HepG2 (cell line): Measurements from ENCODE around the gene DDX43. TPM values are rescaled to one million over a fixed set of nuclear protein-coding genes. Genes with fewer than 3 reads are reported as not detected.

Experiments
- ATAC-seq: fragments of 200-7000 bp; cut with Tn5 transposase; 3 replicates; pipeline ENCODE4 v1.9.1; 2020; ENCODE audit warnings: mild to moderate bottlenecking, moderate library complexity
- BruUV-seq: library from RNA; stranded (reverse); fragments of 400-500 nt; replicated peaks from 2 replicates; lab custom pipeline; 2021; lab: Mats Ljungman, UMichigan
- CTCF ChIA-PET: fragments of 300-600 bp; formaldehyde crosslinking; extraction: SDS; loops from one replicate; lab custom pipeline; 2021; ENCODE audit warnings: low total read pairs, inconsistent platforms, low intra/inter-chr PET ratio; lab: Yijun Ruan, JAX
- POLR2A ChIA-PET: fragments of 350-600 bp; sonication (Branson Sonifier 250); formaldehyde crosslinking; loops from one replicate; lab custom pipeline; 2020; ENCODE audit warnings: antibody characterized with exemption, inconsistent platforms; lab: Yijun Ruan, JAX
- DNase-seq: peaks from one replicate; pipeline ENCODE4 v3.0.0-alpha.2; 2015; ENCODE audit warnings: low spot score
- FAIRE-seq: peaks from 3 replicates; lab custom pipeline; 2011; peaks lifted over from hg19 to GRCh38; lab: Jason Lieb, UNC
- H2AFZ ChIP-seq: one replicate; pipeline ENCODE4 v1.6.1; 2011; ENCODE audit warnings: low read length, inconsistent platforms
- H3K27ac ChIP-seq: fragments of 300-600 bp; 3 replicates; pipeline ENCODE4 v1.8.0; 2011; ENCODE audit warnings: mixed run types, mild to moderate bottlenecking, mixed read lengths, low read length, inconsistent platforms; ENCODE audit not compliant: insufficient read depth; ENCODE audit errors: extremely low read length
- H3K27me3 ChIP-seq, 2 experiments: fragments of 200-600 bp in 1 of 2; 2 replicates in 1 of 2; 3 replicates in 1 of 2; pipeline versions ENCODE4 v1.6.0 to v1.8.0; 2011; ENCODE audit warnings: low read length in 2 of 2, mild to moderate bottlenecking in 2 of 2, moderate library complexity in 2 of 2, inconsistent platforms in 1 of 2; ENCODE audit not compliant: insufficient read depth in 2 of 2, control insufficient read depth in 1 of 2
- H3K36me3 ChIP-seq, 2 experiments: fragments of 200-600 bp in 1 of 2; replicated peaks in 1 of 2; 2 replicates in 1 of 2; 3 replicates in 1 of 2; pipeline versions ENCODE4 v1.5.1 to v1.8.0; 2011; ENCODE audit warnings: low read length in 2 of 2, inconsistent platforms in 1 of 2; ENCODE audit not compliant: insufficient read depth in 2 of 2, control insufficient read depth in 1 of 2
- H3K4me1 ChIP-seq: 2 replicates; pipeline ENCODE4 v1.5.1; 2012; ENCODE audit warnings: low read length, inconsistent platforms; ENCODE audit not compliant: insufficient read depth
- H3K4me2 ChIP-seq: 2 replicates; pipeline ENCODE4 v1.6.0; 2011; ENCODE audit warnings: low read depth, low read length, inconsistent platforms
- H3K4me3 ChIP-seq, 3 experiments: fragments of 200-600 bp in 1 of 3; sonication (generic), shearing (Covaris generic) in 1 of 3; replicated peaks in 1 of 3; 2 replicates each; pipeline ENCODE4 v1.5.1; 2011 to 2016; ENCODE audit warnings: low read length in 3 of 3, inconsistent platforms in 2 of 3, low read depth in 2 of 3, mild to moderate bottlenecking in 2 of 3, control low read depth in 1 of 3, mixed read lengths in 1 of 3; ENCODE audit not compliant: insufficient read depth in 1 of 3
- H3K79me2 ChIP-seq: one replicate; pipeline ENCODE4 v1.6.1; 2011; ENCODE audit warnings: low read length, inconsistent platforms; ENCODE audit not compliant: insufficient read depth
- H3K9ac ChIP-seq: 2 replicates; pipeline ENCODE4 v1.6.0; 2011; ENCODE audit warnings: mild to moderate bottlenecking, low read depth, low read length, inconsistent platforms; ENCODE audit not compliant: insufficient read depth
- H3K9me3 ChIP-seq: 2 replicates; pipeline ENCODE4 v1.5.1; 2012; ENCODE audit warnings: mild to moderate bottlenecking, low read length
- H4K20me1 ChIP-seq: 2 replicates; pipeline ENCODE4 v1.6.0; 2011; ENCODE audit warnings: inconsistent platforms, mild to moderate bottlenecking, low read length, moderate library complexity; ENCODE audit not compliant: insufficient read depth
- DMAP1 ChIP-seq: IDR thresholded peaks from 2 replicates; pipeline ENCODE4 v1.6.1; 2016
- HIVEP1 ChIP-seq: sonication (generic); formaldehyde crosslinking; IDR thresholded peaks from 2 replicates; pipeline ENCODE4 v1.4.0; 2020; ENCODE audit warnings: mild to moderate bottlenecking, missing genetic modification reagents
- NCOA2 ChIP-seq: sonication (generic); formaldehyde crosslinking; IDR thresholded peaks from 2 replicates; pipeline ENCODE4 v1.8.0; 2022; ENCODE audit warnings: inconsistent platforms
- SALL2 ChIP-seq: sonication (generic); formaldehyde crosslinking; IDR thresholded peaks from 2 replicates; pipeline ENCODE4 v1.8.1; 2023; ENCODE audit warnings: mild to moderate bottlenecking, missing genetic modification reagents, inconsistent platforms
- SP2 ChIP-seq: sonication (generic); formaldehyde crosslinking; IDR thresholded peaks from 2 replicates; pipeline ENCODE4 v1.5.1; 2020; ENCODE audit warnings: mild to moderate bottlenecking, missing genetic modification reagents
- TAF15 ChIP-seq: fragments of 200-400 bp; formaldehyde crosslinking; IDR thresholded peaks from one replicate; pipeline ENCODE4 v1.6.1; 2018; ENCODE audit warnings: mild to moderate bottlenecking, low read depth, low read length; ENCODE audit not compliant: poor library complexity, severe bottlenecking
- XBP1 ChIP-seq: sonication (generic); formaldehyde crosslinking; IDR thresholded peaks from 2 replicates; pipeline ENCODE4 v1.5.0; 2020; ENCODE audit warnings: missing genetic modification reagents
- ZFP41 ChIP-seq: sonication (generic); formaldehyde crosslinking; IDR thresholded peaks from 2 replicates; pipeline ENCODE4 v1.4.0; 2020; ENCODE audit warnings: mild to moderate bottlenecking, missing genetic modification reagents, borderline replicate concordance
- ZNF337 ChIP-seq: sonication (generic); formaldehyde crosslinking; IDR thresholded peaks from 2 replicates; pipeline ENCODE4 v1.5.1; 2020; ENCODE audit warnings: missing genetic modification reagents, low read depth, mild to moderate bottlenecking, borderline replicate concordance
- ZNF33B ChIP-seq: sonication (generic); formaldehyde crosslinking; IDR thresholded peaks from 2 replicates; pipeline ENCODE4 v1.5.1; 2020; ENCODE audit warnings: mild to moderate bottlenecking, missing genetic modification reagents
- WGBS: methylation state at CpG from one replicate; pipeline ENCODE4 v1.1.6; 2017; ENCODE audit warnings: low lambda C conversion rate; 5-methylcytosine and 5-hydroxymethylcytosine counted together
- in situ Hi-C: cut with HindIII; loops from 2 replicates; pipeline ENCODE4 v1.10.0; 2017; ENCODE audit warnings: low pct_unique_long_range_greater_than_20kb; ENCODE audit not compliant: extremely low pct_ligation_motif_present
- intact Hi-C: fragments of 100-400 bp; cut with micrococcal nuclease; formaldehyde crosslinking; loops from one replicate; pipeline ENCODE4 v1.10.0; 2022; ENCODE audit not compliant: unreplicated experiment
- polyA plus RNA-seq, 8 experiments: library from polyadenylated mRNA; depleted of rRNA in 3 of 8; stranded (reverse) in 7 of 8; unstranded in 1 of 8; fragments of >200 nt; fragmentation: Illumina TruSeq in 4 of 8; extraction: Trizol in 4 of 8; gene quantifications; 2 replicates each; pipeline versions ENCODE4 v1.2.1 to v1.2.3, GENCODE V29; 2011 to 2016; ENCODE audit warnings: low read depth in 4 of 8, missing spikeins in 1 of 8, mixed read lengths in 1 of 8; ENCODE audit not compliant: insufficient read depth in 1 of 8
- total RNA-seq, 5 experiments: library from RNA; depleted of rRNA; stranded (reverse); fragments of >200 nt; fragmentation: Illumina TruSeq; extraction: Trizol; gene quantifications; 2 replicates each; pipeline ENCODE4 v1.2.3, GENCODE V29; 2016; ENCODE audit warnings: low read depth in 1 of 5
- TF ChIP-seq, protein P1 (sequence below): sonication (generic); formaldehyde crosslinking; IDR thresholded peaks from 2 replicates; pipeline ENCODE4 v1.9.0; 2022; ENCODE audit warnings: missing genetic modification reagents, mild to moderate bottlenecking, borderline replicate concordance
- TF ChIP-seq, protein P2 (sequence below): IDR thresholded peaks from 2 replicates; pipeline ENCODE4 v1.6.1; 2012; ENCODE audit warnings: low read depth, low read length, improper control_type of control experiment

Gene DDX43
- total and polyA plus RNA-seq, 2 of the 13 experiments (the other 11 are each of a cell fraction or from before 2014, with no cell fraction given): not detected

DNA sequence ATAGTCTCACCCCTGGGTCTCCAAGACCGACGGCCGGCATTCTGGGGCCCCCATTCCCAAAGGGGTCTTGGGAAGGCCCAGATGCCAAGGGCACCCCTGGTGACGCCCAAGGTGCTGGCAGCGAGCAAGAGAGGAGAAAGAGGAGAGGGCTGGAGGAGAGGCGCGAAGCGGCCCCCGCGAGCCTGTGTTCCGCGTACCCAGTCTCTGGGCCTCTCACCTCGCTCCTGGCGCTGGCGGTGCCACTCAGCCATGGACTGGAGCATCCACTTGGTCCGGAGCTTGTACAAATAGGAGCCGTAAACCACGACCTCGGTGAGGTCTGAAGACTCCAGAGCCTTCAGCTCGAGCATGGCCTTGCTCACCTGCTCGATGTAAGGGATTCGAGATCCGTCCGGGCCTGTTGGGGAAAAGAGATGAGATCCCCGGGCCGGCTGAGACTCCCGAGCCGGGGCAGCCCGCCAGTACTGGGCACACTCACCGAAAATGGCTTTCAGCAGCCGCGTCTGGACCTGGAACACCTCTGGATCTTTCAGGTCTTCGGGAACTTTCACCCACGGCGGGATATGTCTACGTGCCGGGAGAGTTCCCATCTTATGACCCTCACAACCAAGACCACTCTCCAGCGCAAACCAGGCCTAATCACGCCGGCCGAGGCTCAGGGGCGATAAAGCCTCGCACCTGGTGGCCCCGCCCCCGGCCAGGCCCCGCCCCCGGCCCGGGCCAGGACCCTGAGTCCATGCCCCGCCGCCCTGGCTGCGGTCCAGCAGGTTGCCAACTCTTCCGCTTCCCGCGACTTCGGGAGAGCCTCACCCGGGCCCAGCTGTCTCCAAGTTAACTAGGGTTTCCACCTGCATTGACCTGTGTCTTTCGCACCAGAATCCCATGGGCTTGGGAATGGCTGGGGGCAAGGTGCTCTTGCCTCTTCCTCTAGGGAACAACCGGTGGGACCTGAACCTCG lies 40.7 kb upstream of the DDX43 start, which contains the start of gene DPPA5:
Gene DPPA5, minus strand, starts transcription at position 641 of the 958 bp plus-strand sequence. Its CDS starts 51 bp downstream, at position 590.
- intact Hi-C loops: no loop called here
- ChIA-PET POLR2A (no interaction called here), CTCF (no interaction called here)
- Histone ChIP-seq H3K9ac (no peak within 1 kb of the TSS), H3K9me3 (no peaks in the 10 kb centered on the region), H3K27ac (no peak within 1 kb of the TSS), H3K4me2 (no peak within 1 kb of the TSS), H4K20me1 (no peaks in the 10 kb centered on the region), H3K4me3 (no peak within 1 kb of the TSS), H3K36me3 (no peaks in the 10 kb centered on the region), H2AFZ (no peak within 1 kb of the TSS), H3K27me3 (peaks cover 0 to 13% of the 10 kb centered on the region in 2 experiments; a peak in 2 of 5 replicates), H3K4me1 (no peaks in the 10 kb centered on the region)
- WGBS: 63% methylated on average over 37 of the region's 59 CpGs
- ATAC-seq: no peak
- no peak for DNase-seq
- no peak for FAIRE-seq
- TF ChIP-seq HIVEP1 (CRISPR knock-in tag): no peak
- TF ChIP-seq TAF15: no peak
- TF ChIP-seq ZNF337 (CRISPR knock-in tag): no peak
- TF ChIP-seq ZFP41 (CRISPR knock-in tag): no peak
- no peak for TF ChIP-seq XBP1 (CRISPR knock-in tag)
- TF ChIP-seq ZNF33B (CRISPR knock-in tag): no peak
- no peak for TF ChIP-seq SP2 (CRISPR knock-in tag)
- no peak for TF ChIP-seq SALL2 (CRISPR knock-in tag)
- no peak for TF ChIP-seq DMAP1 (CRISPR knock-in tag)
- TF ChIP-seq, protein P1, sequence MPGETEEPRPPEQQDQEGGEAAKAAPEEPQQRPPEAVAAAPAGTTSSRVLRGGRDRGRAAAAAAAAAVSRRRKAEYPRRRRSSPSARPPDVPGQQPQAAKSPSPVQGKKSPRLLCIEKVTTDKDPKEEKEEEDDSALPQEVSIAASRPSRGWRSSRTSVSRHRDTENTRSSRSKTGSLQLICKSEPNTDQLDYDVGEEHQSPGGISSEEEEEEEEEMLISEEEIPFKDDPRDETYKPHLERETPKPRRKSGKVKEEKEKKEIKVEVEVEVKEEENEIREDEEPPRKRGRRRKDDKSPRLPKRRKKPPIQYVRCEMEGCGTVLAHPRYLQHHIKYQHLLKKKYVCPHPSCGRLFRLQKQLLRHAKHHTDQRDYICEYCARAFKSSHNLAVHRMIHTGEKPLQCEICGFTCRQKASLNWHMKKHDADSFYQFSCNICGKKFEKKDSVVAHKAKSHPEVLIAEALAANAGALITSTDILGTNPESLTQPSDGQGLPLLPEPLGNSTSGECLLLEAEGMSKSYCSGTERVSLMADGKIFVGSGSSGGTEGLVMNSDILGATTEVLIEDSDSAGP (CRISPR knock-in tag): no peak
- TF ChIP-seq, protein P2, sequence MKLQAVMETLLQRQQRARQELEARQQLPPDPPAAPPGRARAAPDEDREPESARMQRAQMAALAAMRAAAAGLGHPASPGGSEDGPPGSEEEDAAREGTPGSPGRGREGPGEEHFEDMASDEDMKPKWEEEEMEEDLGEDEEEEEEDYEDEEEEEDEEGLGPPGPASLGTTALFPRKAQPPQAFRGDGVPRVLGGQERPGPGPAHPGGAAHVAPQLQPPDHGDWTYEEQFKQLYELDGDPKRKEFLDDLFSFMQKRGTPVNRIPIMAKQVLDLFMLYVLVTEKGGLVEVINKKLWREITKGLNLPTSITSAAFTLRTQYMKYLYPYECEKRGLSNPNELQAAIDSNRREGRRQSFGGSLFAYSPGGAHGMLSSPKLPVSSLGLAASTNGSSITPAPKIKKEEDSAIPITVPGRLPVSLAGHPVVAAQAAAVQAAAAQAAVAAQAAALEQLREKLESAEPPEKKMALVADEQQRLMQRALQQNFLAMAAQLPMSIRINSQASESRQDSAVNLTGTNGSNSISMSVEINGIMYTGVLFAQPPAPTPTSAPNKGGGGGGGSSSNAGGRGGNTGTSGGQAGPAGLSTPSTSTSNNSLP: no peak
- TF ChIP-seq NCOA2 (CRISPR knock-in tag): no peak
- TF ChIP-seq, all 625 proteins: peak for 0
- no TSS peak for BruUV-seq
- H3K79me2 ChIP-seq: no peaks in the 10 kb centered on the region
- in situ Hi-C loops: no loop called here
